Endodermal cell (in vitro differentiated cells): ENCODE results near the gene IL13RA1. TPM values are rescaled to one million over a fixed set of nuclear protein-coding genes. Genes with fewer than 3 reads are reported as not detected.

ENCODE experiments used
- DNase-seq: peaks from one replicate; pipeline ENCODE4 v3.0.0-alpha.2; 2017
- H3K27ac ChIP-seq: 2 replicates; pipeline ENCODE4 v1.5.1; 2013; ENCODE audit warnings: mild to moderate bottlenecking, low read depth, low read length, moderate library complexity
- H3K27me3 ChIP-seq: 2 replicates; pipeline ENCODE4 v1.6.1; 2013; ENCODE audit warnings: mild to moderate bottlenecking, low read length, moderate library complexity; ENCODE audit not compliant: insufficient read depth, control insufficient read depth, poor library complexity, severe bottlenecking
- H3K36me3 ChIP-seq: 2 replicates; pipeline ENCODE4 v1.7.0; 2013; ENCODE audit warnings: mild to moderate bottlenecking, low read length, moderate library complexity; ENCODE audit not compliant: control insufficient read depth, insufficient read depth
- H3K4me1 ChIP-seq: one replicate; pipeline ENCODE4 v1.7.0; 2013; ENCODE audit warnings: low read length; ENCODE audit not compliant: control insufficient read depth, insufficient read depth
- H3K4me3 ChIP-seq: 2 replicates; pipeline ENCODE4 v1.5.1; 2013; ENCODE audit warnings: mild to moderate bottlenecking, low read length, moderate library complexity
- H3K9ac ChIP-seq: 2 replicates; pipeline ENCODE4 v1.6.1; 2013; ENCODE audit warnings: mild to moderate bottlenecking, low read length, moderate library complexity; ENCODE audit not compliant: poor library complexity, severe bottlenecking; ENCODE audit errors: extremely low read depth
- H3K9me3 ChIP-seq: 2 replicates; pipeline ENCODE4 v1.6.1; 2013; ENCODE audit warnings: mild to moderate bottlenecking, low read length, moderate library complexity; ENCODE audit not compliant: control insufficient read depth
- H3K27ac Mint-ChIP-seq: 2 replicates; pipeline ENCODE4 v1.8.0; 2020; ENCODE audit warnings: mixed read lengths
- H3K27me3 Mint-ChIP-seq: 2 replicates; pipeline ENCODE4 v1.8.0; 2021; ENCODE audit warnings: mild to moderate bottlenecking, mixed read lengths; ENCODE audit not compliant: insufficient read depth
- H3K36me3 Mint-ChIP-seq: 2 replicates; pipeline ENCODE4 v1.8.0; 2020; ENCODE audit warnings: low read depth, mixed read lengths
- H3K4me1 Mint-ChIP-seq: 2 replicates; pipeline ENCODE4 v1.8.0; 2020; ENCODE audit warnings: mixed read lengths
- H3K4me3 Mint-ChIP-seq: 2 replicates; pipeline ENCODE4 v1.8.0; 2020; ENCODE audit warnings: mild to moderate bottlenecking, moderate library complexity, mixed read lengths
- H3K9me3 Mint-ChIP-seq: 2 replicates; pipeline ENCODE4 v1.8.0; 2020; ENCODE audit warnings: mild to moderate bottlenecking, mixed read lengths
- WGBS, 2 experiments: methylation state at CpG; one replicate each; pipeline versions ENCODE4 v1.1.5 to v1.1.7; 2013; ENCODE audit warnings: missing lambda C conversion rate in 2 of 2, mixed read lengths in 1 of 2; ENCODE audit not compliant: insufficient coverage in 1 of 2, insufficient read length in 1 of 2; 5-methylcytosine and 5-hydroxymethylcytosine counted together
- total RNA-seq, 2 donors: library from RNA; stranded (reverse); fragmentation: NEBNext Ultra II Directional in 1 of 2; extraction: Animal tissue kit (Norgen Biotek cat#: 25700) in 1 of 2; gene quantifications; 2 replicates in 1 of 2; 3 replicates in 1 of 2; pipeline ENCODE4 v1.2.1, GENCODE V29; 2021
- TF ChIP-seq, protein P1 (sequence below): fragments of 200-600 bp; sonication (generic); conservative IDR thresholded peaks from 2 replicates; pipeline ENCODE4 v1.5.0; 2021; ENCODE audit warnings: antibody characterized with exemption, mild to moderate bottlenecking

Gene IL13RA1
- total RNA-seq, 2 donors from 2014 or later, result 27.8 to 32.9 TPM

DNA sequence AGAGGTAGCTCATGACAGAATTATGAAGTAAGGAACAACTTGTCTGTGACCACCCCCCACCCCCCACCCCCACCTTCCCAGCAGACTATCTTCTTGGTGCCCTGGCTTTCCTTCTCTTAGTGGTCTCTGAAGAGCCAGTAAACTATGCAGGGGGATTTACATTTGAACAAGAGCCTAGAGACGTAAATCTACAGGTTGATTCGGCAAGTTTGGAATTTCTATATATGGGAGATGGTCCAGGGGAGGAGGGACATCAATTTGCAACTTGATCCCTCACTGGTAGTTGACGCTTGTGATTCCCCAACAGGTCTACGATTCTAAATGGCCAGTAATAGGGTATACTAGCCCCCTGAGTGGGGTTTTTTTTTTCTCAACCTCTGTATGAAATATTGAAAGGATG is 36.7 kb downstream of the IL13RA1 start:
- H3K9ac ChIP-seq, result no peak overlapping the region
- Mint-ChIP-seq H3K36me3 (peaks cover 8% of the 10 kb centered on the region), H3K9me3 (peaks cover 36% of the 10 kb centered on the region), H3K4me3 (no peak overlapping the region), H3K27me3 (no peaks in the 10 kb centered on the region), H3K4me1 (peaks cover 2% of the 10 kb centered on the region), H3K27ac (no peak overlapping the region)
- H3K9me3 ChIP-seq, result no peaks in the 10 kb centered on the region
- H3K27ac ChIP-seq, result no peak overlapping the region
- no peaks in the 10 kb centered on the region for H3K36me3 ChIP-seq
- no peak for DNase-seq
- H3K4me3 ChIP-seq, result no peak overlapping the region
- TF ChIP-seq, protein P1, sequence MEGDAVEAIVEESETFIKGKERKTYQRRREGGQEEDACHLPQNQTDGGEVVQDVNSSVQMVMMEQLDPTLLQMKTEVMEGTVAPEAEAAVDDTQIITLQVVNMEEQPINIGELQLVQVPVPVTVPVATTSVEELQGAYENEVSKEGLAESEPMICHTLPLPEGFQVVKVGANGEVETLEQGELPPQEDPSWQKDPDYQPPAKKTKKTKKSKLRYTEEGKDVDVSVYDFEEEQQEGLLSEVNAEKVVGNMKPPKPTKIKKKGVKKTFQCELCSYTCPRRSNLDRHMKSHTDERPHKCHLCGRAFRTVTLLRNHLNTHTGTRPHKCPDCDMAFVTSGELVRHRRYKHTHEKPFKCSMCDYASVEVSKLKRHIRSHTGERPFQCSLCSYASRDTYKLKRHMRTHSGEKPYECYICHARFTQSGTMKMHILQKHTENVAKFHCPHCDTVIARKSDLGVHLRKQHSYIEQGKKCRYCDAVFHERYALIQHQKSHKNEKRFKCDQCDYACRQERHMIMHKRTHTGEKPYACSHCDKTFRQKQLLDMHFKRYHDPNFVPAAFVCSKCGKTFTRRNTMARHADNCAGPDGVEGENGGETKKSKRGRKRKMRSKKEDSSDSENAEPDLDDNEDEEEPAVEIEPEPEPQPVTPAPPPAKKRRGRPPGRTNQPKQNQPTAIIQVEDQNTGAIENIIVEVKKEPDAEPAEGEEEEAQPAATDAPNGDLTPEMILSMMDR, result no peak
- WGBS, 2 experiments, result 69% methylated on average over 4 of the region's 4 CpGs; no CpG with 5 or more reads in 1 of the 2 experiments
- H3K4me1 ChIP-seq, result no peaks in the 10 kb centered on the region
- no peaks in the 10 kb centered on the region for H3K27me3 ChIP-seq

DNA sequence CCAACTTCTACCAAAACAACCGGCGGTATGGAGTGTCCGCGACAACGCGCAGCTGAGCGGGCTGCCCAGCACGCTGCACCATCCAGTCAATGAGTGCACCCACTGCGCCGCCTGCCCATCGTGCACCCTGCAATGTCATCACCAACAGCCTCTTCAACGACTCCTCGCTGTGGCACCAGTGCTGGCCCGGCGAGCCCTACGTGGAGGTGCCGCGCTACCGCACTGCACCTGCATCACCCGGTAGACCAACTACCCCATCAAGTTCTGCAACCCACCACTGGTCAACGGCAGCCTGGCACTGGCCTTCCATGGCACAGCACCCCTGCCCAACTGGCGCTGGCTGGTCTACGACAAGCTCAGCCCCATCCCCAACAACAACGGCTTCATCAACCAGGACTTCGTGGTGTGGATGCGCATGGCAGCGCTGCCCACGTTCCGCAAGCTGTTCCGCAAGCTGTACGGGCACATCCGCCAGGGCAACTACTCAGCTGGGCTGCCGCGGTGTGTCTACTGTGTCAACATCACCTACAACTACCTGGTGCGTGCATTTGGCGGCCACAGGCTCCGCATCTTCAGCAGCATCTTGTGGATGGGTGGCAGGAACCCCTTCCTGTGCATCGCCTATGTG is 42.8 kb downstream of the IL13RA1 start:
- no peaks in the 10 kb centered on the region for H3K36me3 ChIP-seq
- TF ChIP-seq, protein P1, result no peak
- no peak overlapping the region for H3K27ac ChIP-seq
- H3K36me3 Mint-ChIP-seq, result peaks cover 18% of the 10 kb centered on the region
- H3K9me3 ChIP-seq, result no peaks in the 10 kb centered on the region
- no peak overlapping the region for H3K9ac ChIP-seq
- WGBS, 2 experiments, result 97 to 98% methylated on average over 14 to 37 of the region's 38 CpGs
- H3K4me1 Mint-ChIP-seq, result no peaks in the 10 kb centered on the region
- H3K4me1 ChIP-seq, result no peaks in the 10 kb centered on the region
- no peak overlapping the region for H3K4me3 ChIP-seq
- H3K27me3 ChIP-seq, result no peaks in the 10 kb centered on the region
- H3K27me3 Mint-ChIP-seq, result no peaks in the 10 kb centered on the region
- H3K27ac Mint-ChIP-seq, result no peak overlapping the region
- peaks cover 43% of the 10 kb centered on the region for H3K9me3 Mint-ChIP-seq
- H3K4me3 Mint-ChIP-seq, result no peak overlapping the region
- no peak for DNase-seq

DNA sequence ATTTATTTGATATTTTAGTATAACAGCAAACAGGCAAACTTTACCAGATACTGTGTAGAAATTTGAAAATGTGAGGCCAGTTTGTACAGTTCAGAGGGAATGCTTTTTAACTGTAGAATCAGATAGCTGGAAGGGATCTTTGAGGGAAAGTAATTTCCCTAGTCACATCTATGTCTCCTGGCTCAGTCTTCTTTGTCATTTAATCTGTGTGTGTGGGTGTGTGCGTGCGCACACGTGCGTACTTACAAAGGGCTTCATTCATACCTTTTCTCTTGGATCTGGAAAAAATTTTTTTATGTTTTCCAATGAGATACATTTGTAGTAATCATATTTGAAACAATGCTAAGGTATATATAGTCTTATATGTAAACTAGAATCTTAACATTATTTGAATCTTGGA is 44.6 kb downstream of the IL13RA1 start:
- no CpG with 5 or more reads among the region's 4 CpGs for WGBS, 2 experiments
- peaks cover 49% of the 10 kb centered on the region for H3K9me3 Mint-ChIP-seq
- H3K27ac Mint-ChIP-seq, result no peak overlapping the region

More for the DNA sequence above, 44.6 kb downstream of the IL13RA1 start:
- no peak for DNase-seq
- no peak overlapping the region for H3K9ac ChIP-seq
- TF ChIP-seq, protein P1, result no peak
- no peaks in the 10 kb centered on the region for H3K4me1 ChIP-seq
- H3K4me3 ChIP-seq, result no peak overlapping the region
- H3K4me1 Mint-ChIP-seq, result no peaks in the 10 kb centered on the region
- H3K27me3 Mint-ChIP-seq, result no peaks in the 10 kb centered on the region
- no peaks in the 10 kb centered on the region for H3K36me3 ChIP-seq
- no peak overlapping the region for H3K27ac ChIP-seq
- H3K9me3 ChIP-seq, result no peaks in the 10 kb centered on the region
- H3K36me3 Mint-ChIP-seq, result peaks cover 20% of the 10 kb centered on the region
- no peaks in the 10 kb centered on the region for H3K27me3 ChIP-seq
- H3K4me3 Mint-ChIP-seq, result no peak overlapping the region
